Kidney epithelial cell (primary cell): ENCODE measurements around the gene COL4A3. TPM values are rescaled to one million over a fixed set of nuclear protein-coding genes. Genes with fewer than 3 reads are reported as not detected.

Source experiments
- DNase-seq: peaks from one replicate; pipeline ENCODE4 v3.0.0-alpha.2; 2010; ENCODE audit warnings: low read depth
- H3K27me3 ChIP-seq: 2 replicates; pipeline ENCODE4 v1.6.0; 2011; ENCODE audit warnings: low read length; ENCODE audit not compliant: control insufficient read depth, insufficient read depth
- H3K36me3 ChIP-seq: 2 replicates; pipeline ENCODE4 v1.5.1; 2011; ENCODE audit warnings: low read length; ENCODE audit not compliant: control insufficient read depth, insufficient read depth
- H3K4me3 ChIP-seq: 2 replicates; pipeline ENCODE4 v1.5.1; 2011; ENCODE audit warnings: low read depth, mild to moderate bottlenecking, control low read depth, low read length
- total RNA-seq: library from RNA; depleted of rRNA; stranded (reverse); fragments of >200 nt; gene quantifications from 2 replicates; pipeline ENCODE4 v1.2.3, GENCODE V29; 2015
- TF ChIP-seq, protein P1 (sequence below): IDR thresholded peaks from 2 replicates; pipeline ENCODE4 v1.5.1; 2011; ENCODE audit warnings: mild to moderate bottlenecking, moderate library complexity, low read length, control low read depth, inconsistent platforms; ENCODE audit not compliant: insufficient read depth, poor library complexity, severe bottlenecking

COL4A3 gene
- total RNA-seq, 1 donor from 2014 or later = 2.3 TPM

DNA sequence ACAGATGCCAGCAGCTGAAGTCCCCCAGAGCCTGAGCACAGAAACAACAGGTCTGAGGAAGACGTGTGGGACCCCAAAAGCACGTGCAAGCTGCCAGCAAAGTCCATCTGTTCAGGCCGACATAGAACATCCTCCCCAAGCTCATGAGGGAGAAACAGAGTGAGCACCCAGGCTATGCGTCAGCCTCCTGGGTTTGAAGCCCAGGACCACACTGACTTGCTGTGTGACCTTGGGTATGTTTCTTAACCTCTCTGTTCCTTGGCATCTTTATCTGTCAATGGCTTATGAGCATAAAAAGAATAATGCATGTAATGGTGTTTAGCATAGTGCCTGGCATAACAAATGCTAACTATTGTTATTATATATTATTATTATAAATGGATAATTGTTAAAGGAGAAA is 40.7 kb upstream of the COL4A3 start:
- Histone ChIP-seq H3K36me3 (no peaks in the 10 kb centered on the region), H3K4me3 (no peak overlapping the region), H3K27me3 (no peaks in the 10 kb centered on the region)
- DNase-seq = no peak
- TF ChIP-seq, protein P1, sequence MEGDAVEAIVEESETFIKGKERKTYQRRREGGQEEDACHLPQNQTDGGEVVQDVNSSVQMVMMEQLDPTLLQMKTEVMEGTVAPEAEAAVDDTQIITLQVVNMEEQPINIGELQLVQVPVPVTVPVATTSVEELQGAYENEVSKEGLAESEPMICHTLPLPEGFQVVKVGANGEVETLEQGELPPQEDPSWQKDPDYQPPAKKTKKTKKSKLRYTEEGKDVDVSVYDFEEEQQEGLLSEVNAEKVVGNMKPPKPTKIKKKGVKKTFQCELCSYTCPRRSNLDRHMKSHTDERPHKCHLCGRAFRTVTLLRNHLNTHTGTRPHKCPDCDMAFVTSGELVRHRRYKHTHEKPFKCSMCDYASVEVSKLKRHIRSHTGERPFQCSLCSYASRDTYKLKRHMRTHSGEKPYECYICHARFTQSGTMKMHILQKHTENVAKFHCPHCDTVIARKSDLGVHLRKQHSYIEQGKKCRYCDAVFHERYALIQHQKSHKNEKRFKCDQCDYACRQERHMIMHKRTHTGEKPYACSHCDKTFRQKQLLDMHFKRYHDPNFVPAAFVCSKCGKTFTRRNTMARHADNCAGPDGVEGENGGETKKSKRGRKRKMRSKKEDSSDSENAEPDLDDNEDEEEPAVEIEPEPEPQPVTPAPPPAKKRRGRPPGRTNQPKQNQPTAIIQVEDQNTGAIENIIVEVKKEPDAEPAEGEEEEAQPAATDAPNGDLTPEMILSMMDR = no peak

DNA sequence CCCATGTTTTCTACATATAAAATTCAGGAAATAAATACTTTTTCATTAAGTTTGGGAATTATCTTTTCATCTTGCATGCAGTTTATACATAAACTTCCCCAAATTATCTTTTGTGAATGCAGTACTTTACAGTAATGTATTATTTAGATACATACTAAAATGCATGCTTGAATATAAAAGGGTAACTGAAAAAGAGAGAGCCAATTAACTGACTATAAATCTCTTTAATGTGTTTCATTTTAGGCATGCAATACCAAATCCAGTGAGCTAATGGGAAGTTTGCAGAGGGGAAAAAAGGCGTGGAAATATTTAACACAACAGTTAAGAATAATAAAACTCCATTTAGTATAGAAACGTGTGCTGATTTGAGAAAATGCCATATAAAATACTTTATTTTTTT is 39.6 kb upstream of the COL4A3 start:
- TF ChIP-seq, protein P1 = no peak
- Histone ChIP-seq H3K27me3 (no peaks in the 10 kb centered on the region), H3K36me3 (no peaks in the 10 kb centered on the region), H3K4me3 (no peak overlapping the region)
- DNase-seq = no peak

DNA sequence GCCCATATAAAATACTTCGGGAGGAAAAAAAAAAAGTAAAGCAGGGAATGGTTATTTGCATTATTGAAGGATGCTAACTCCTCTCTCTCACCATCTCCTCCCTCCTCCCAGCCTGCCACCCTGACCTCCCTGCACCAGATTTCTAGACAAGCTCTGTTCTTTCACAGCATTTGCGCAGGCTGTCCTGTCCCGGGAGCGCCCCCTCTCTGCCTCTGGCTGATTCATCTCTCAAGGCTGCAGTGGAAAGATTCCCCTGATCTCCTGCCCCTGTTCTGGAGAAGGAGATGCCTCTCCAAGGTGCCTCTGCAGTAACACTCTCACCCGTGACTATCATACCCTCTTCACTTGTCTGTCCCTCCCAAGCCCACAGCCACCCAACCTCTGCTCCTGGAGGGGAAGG is 38.9 kb upstream of the COL4A3 start:
- H3K27me3 ChIP-seq = no peaks in the 10 kb centered on the region
- no peak for DNase-seq
- H3K4me3 ChIP-seq = no peak overlapping the region
- no peaks in the 10 kb centered on the region for H3K36me3 ChIP-seq
- TF ChIP-seq, protein P1 = peak; percentile 7

DNA sequence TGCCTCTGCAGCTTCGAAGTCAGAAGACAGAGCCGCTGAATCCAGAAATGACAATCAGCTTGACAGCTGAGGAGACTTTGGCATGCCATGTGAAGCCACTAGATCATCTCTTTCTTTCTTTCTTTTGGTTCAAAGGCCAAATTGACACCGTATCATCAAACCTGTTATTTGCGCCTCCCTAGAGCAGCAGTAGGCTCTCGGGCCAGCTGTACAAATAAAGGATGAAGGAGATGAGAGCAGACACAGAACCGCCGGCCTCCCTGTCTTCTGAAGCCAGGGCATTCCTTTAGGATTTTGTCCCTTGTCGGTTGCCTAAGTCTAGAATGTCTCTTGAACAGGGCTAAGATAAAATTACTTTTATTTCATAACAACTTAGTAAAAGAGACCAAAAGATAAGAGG is 37.2 kb upstream of the COL4A3 start:
- Histone ChIP-seq H3K4me3 (no peak overlapping the region), H3K27me3 (no peaks in the 10 kb centered on the region), H3K36me3 (no peaks in the 10 kb centered on the region)
- no peak for DNase-seq
- TF ChIP-seq, protein P1 = no peak

DNA sequence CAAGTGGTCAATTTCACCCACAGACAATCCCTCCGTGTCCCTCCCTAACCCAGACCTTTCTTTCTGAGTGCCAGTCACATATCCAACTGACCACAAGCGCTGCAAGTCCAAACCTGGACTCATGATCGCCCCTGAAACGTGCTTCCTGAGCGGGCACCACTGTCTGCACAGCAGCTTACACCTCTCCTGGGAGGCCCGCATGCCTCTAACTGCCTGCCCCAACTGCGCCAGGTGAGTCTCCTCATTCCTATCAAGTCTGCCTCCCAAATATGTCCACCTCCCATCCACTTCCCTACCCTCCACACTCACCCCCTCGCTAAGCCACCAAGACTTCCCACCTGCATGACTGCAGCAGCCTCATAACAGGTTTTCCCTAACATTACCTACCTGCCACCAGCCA is 33.8 kb upstream of the COL4A3 start:
- no peak for DNase-seq
- Histone ChIP-seq H3K27me3 (no peaks in the 10 kb centered on the region), H3K36me3 (no peaks in the 10 kb centered on the region), H3K4me3 (no peak overlapping the region)
- TF ChIP-seq, protein P1 = no peak

DNA sequence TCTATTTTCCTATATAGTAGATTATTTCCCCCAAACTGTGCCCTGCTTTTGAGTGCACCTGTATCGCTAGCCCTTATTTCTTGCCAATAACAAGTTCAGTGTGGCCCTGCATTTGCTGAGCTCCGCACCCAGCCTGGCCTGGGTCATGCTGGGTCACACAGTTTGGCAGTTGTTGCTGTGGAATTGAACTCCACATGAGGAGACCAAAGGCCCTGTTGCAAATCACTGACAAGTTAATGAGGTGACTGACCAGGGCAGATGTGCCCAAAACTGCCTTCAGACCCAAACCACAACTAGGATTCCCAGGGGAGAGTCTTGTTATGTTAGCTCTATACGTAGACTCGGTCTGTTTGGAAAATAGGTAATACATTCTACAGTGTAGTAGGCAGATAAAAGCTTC is 31.4 kb upstream of the COL4A3 start:
- TF ChIP-seq, protein P1 = no peak
- Histone ChIP-seq H3K36me3 (no peaks in the 10 kb centered on the region), H3K27me3 (no peaks in the 10 kb centered on the region), H3K4me3 (no peak overlapping the region)
- DNase-seq = no peak
